ENCODE results near the gene SZRD1.

- TF ChIP-seq EZH2 (IDR thresholded peaks at IDR 0.05; ENCODE audit: insufficient read depth, poor library complexity, severe bottlenecking) = no peak
- no peak for TF ChIP-seq EZH2phosphoT487 (IDR thresholded peaks at IDR 0.05; ENCODE audit: insufficient read depth, low read depth)
Measured at GRCh38 chr1:16441282-16441665, 74.2 kb downstream of the SZRD1 start.
